Activated CD4-positive, alpha-beta T cell treated with anti-CD3 and anti-CD28 coated beads, Interleukin-10, Interleukin-2, amounts not matched to agents 100 ng/mL and 50 ng/mL, durations not matched to agents 16 hours and 8 hours (primary cell): ENCODE measurements around the gene FOXI1.

Source experiments
- DNase-seq: peaks from one replicate; pipeline ENCODE4 v3.0.0-alpha.2; 2020

The FOXI1 gene

DNA sequence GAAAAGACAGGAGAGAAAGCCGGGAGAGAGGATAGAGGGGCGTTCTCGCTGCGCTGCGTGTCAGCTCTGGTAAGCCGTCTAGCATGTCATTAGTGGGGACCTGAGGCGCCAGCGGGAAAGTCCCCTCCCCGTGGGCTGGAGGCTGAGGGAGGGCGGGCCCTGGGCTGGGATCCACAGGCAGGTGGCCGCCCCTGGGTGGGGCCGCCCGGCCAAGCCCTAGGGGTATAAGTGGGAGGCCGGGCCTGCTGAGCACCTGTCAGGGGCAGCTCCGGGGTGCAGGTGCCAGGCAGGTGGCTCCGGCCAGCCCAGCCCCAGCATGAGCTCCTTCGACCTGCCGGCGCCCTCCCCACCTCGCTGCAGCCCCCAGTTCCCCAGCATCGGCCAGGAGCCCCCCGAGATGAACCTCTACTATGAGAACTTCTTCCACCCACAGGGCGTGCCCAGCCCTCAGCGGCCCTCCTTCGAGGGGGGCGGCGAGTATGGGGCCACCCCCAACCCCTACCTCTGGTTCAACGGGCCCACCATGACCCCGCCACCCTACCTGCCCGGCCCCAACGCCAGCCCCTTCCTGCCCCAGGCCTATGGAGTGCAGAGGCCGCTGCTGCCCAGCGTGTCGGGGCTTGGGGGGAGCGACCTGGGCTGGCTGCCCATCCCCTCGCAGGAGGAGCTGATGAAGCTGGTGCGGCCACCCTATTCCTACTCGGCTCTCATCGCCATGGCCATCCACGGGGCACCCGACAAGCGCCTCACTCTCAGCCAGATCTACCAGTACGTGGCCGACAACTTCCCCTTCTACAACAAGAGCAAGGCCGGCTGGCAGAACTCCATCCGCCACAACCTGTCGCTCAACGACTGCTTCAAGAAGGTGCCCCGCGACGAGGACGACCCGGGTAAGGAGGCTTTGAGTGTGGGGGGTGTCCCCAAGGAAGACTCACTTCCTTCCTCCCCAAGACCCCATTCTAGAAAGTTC is at the start of gene FOXI1:
Gene FOXI1, plus strand, starts transcription at position 256 of the 970 bp plus-strand sequence. Its CDS starts 61 bp downstream, at position 317.
- no peak for DNase-seq

GRCh38 chr5:170056561-170057267 is 49.0 kb upstream of the FOXI1 start:
- DNase-seq, result no peak

DNA sequence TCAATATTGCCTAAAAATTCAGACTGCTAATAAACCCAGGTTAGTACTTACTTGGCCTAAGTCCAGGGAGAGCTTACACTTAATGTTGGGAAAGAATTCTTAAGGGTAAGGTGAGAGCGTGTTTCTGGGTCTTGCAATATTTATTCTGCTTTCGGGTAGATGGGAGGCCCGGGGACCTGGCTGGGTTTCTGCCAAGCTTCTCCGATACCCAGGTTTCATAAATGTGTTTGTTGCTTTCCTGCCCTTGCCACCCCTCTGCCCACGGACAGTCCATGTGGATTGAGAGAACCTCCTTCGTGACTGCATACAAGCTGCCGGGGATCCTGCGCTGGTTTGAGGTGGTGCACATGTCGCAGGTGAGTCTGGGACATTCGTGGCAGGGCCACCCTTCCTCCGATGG is 48.4 kb upstream of the FOXI1 start:
- no peak for DNase-seq

GRCh38 chr5:170059221-170059620 is 46.5 kb upstream of the FOXI1 start:
- DNase-seq, result no peak

DNA sequence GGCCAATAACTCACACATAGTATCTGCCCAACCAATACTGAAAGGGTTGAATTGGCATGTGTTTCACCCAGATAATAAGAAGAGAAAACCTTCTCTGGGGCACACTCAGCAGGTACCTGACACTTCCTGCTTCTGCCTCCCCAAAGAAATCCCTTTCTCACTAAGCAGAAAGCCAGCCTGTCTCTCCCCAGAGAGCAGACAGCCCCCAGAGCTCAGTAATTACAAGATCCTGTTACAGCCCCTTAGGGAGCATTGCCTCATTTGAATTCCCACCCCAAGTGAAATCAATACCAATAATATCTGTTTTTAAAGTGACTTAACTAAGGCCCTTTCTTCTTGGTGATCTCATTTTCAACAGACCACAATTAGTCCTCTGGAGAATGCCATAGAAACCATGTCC is 38.5 kb upstream of the FOXI1 start:
- no peak for DNase-seq

DNA sequence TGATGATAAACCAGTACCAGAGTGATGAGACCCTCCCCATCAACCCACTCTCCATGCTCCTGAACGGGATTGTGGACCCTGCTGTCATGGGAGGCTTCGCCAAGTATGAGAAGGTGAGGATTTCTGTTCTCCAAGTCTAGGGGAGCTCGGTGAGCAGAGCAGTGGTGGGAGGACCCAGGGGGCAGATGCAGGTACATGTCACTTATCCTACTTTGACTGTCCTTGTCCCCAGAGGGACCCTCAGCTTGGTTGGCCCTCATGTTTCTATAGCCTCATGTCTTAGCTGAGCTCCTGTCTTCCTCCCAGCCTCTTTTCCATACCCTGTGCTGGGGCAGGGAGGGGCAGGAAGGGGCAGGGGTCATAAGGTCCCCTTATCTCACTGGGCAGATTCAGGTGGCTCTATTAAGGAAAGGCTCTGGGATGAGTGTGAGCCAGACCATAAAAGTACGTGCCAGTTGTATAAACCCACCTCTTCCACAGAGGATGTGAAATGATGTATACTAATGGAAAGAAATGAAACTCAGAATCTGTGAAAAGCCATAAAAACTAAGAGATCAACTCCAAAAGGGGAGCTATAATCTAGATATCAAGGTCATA is 38.0 kb upstream of the FOXI1 start:
- DNase-seq, result no peak

GRCh38 chr5:170069512-170069911 is 36.2 kb upstream of the FOXI1 start:
- DNase-seq, result no peak

GRCh38 chr5:170070556-170071412 is 34.9 kb upstream of the FOXI1 start:
- no peak for DNase-seq

- no peak for DNase-seq
Measured at GRCh38 chr5:170071748-170072147, 33.9 kb upstream of the FOXI1 start.

GRCh38 chr5:170075696-170076095 is 30.0 kb upstream of the FOXI1 start:
- no peak for DNase-seq

DNA sequence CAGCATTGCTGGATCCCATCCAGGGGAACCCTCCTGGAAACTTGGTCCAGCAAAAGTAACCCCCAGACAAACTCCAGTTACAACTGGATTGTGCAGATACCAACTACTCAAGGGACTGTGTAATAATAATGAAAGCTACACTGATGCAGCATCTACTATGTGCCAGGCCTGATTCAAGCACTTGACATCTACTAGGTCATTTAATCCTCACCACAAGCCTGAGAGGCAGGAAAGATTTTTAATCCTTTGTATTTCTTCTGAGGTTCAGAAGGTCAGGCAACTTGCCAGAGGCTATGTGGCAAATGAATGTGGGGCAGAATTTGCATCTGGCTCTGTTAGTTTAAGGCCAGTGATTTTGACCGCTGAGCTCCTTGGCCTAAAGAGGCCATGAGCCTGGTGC is 29.5 kb upstream of the FOXI1 start:
- no peak for DNase-seq

GRCh38 chr5:170076739-170077138 is 29.0 kb upstream of the FOXI1 start:
- no peak for DNase-seq

- no peak for DNase-seq
Measured at GRCh38 chr5:170077526-170077925, 28.2 kb upstream of the FOXI1 start.

DNA sequence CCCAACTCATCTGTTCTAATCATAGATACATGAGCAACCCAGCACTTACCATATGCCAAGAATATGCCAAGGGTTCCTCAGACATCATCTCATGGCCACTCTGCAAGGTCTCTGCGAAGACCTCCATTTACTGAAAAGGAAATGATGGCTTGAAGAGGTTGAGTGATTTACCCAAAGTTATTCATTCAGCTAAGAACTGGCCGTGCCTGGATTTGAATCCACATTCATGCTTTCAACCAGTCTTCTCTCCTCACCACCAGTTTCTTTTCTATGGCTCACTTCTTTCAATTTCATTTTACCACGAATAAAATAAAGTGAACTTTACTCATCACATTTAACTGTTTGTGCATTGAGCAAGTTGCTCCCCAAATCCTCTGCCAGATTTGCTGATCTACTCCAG is 27.2 kb upstream of the FOXI1 start:
- DNase-seq, result no peak

GRCh38 chr5:170078931-170079330 is 26.8 kb upstream of the FOXI1 start:
- DNase-seq, result no peak

DNA sequence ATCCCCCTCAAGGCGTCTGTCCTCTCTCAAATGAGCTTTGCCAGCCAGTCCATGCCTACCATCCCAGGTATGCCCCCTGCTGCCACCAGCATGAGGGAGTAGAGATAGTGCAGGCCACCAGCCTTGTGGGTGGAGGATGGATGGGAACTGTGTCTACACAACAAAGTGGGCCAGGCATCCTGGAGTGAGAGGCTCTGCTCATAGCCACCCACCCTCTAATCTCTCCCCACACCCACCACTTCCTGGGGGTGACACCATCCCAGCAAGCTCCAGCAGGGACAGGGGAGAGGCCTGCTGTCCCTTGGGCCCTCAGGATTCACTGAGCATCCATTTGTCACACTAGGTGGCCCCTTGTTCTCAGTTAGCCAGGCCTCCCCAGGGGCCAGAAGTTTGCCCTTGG is 25.5 kb upstream of the FOXI1 start:
- DNase-seq, result no peak

- no peak for DNase-seq
Measured at GRCh38 chr5:170080786-170081445, 24.8 kb upstream of the FOXI1 start.

DNA sequence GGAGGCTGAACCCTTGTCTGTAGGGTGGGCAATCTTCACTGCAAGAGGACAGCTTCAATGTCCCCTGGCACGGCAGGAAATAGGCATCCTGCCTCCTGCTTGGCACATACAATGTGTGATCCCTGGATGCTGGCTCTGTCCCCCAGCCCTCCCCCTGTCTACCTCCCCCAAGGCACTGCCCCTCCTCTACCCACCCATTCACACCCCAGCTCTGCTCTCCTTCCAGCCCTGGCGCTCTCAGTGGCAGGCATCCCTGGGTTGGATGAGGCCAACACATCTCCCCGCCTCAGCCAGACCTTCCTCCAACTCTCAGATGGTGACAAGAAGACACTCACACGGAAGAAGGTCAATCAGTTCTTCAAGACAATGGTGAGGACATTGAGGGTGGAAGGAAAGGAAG is 24.1 kb upstream of the FOXI1 start:
- DNase-seq, result no peak

DNA sequence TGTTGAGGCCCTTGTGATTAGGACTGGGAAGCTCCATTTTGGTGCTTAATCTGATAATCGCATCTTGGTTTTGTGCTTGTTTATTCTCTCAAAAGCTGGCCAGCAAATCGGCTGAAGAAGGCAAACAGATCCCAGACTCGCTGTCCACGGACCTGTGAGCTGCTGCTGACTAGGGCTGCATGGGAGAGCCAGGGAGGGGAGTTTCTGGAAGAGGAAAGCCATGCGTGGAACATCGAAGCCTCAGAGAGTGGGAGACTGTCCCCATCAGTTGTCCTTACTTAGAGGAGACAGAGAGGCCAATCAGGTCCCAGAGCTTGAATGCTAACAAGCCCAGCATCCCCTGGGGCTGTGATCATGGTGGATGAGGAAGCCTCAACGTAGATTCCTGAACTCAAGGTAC is 23.0 kb upstream of the FOXI1 start:
- DNase-seq, result no peak

GRCh38 chr5:170087168-170087817 is 18.4 kb upstream of the FOXI1 start:
- no peak for DNase-seq

- no peak for DNase-seq
Measured at GRCh38 chr5:170092455-170093101, 13.1 kb upstream of the FOXI1 start.
